HG03196 (cell line): ENCODE measurements around the gene FNBP1L.
"Not testable (repeated sequence)": the region's sequence is repeated elsewhere in the genome, so short reads cannot be mapped to it uniquely, and the experiment has no call there.

Source experiments
- ATAC-seq: cut with Tn5 transposase; IDR thresholded peaks from one replicate; pipeline ENCODE4 v1.9.1; 2021; ENCODE audit not compliant: unreplicated experiment

FNBP1L gene

GRCh38 chr1:93442741-93443140 is 5.2 kb upstream of the FNBP1L start:
- no peak for ATAC-seq

GRCh38 chr1:93443454-93443853 is 4.5 kb upstream of the FNBP1L start:
- no peak for ATAC-seq

- no peak for ATAC-seq
Measured at GRCh38 chr1:93446837-93447451, 974 bp upstream of the FNBP1L start.

- no peak for ATAC-seq
Measured at GRCh38 chr1:93448292-93448982, 519 bp downstream of the FNBP1L start.

- ATAC-seq: no peak
Measured at GRCh38 chr1:93448983-93449804, 1.3 kb downstream of the FNBP1L start.

- ATAC-seq: no peak
Measured at GRCh38 chr1:93450321-93450720, 2.4 kb downstream of the FNBP1L start.

- no peak for ATAC-seq
Measured at GRCh38 chr1:93453911-93454310, 6.0 kb downstream of the FNBP1L start.

- ATAC-seq: no peak
Measured at GRCh38 chr1:93459126-93459525, 11.2 kb downstream of the FNBP1L start.

GRCh38 chr1:93461236-93461635 is 13.3 kb downstream of the FNBP1L start:
- ATAC-seq: no peak

GRCh38 chr1:93463960-93464359 is 16.0 kb downstream of the FNBP1L start:
- ATAC-seq: no peak

- not testable (repeated sequence) for ATAC-seq
Measured at GRCh38 chr1:93465371-93466082, 17.6 kb downstream of the FNBP1L start.

GRCh38 chr1:93467606-93468005 is 19.7 kb downstream of the FNBP1L start:
- no peak for ATAC-seq

GRCh38 chr1:93468662-93469061 is 20.7 kb downstream of the FNBP1L start:
- no peak for ATAC-seq

- not testable (repeated sequence) for ATAC-seq
Measured at GRCh38 chr1:93469223-93469622, 21.3 kb downstream of the FNBP1L start.

- no peak for ATAC-seq
Measured at GRCh38 chr1:93471284-93471683, 23.4 kb downstream of the FNBP1L start.

GRCh38 chr1:93471911-93472310 is 24.0 kb downstream of the FNBP1L start:
- ATAC-seq: no peak

GRCh38 chr1:93474321-93474720 is 26.4 kb downstream of the FNBP1L start:
- ATAC-seq: no peak

- no peak for ATAC-seq
Measured at GRCh38 chr1:93475681-93476080, 27.8 kb downstream of the FNBP1L start.

- ATAC-seq: not testable (repeated sequence)
Measured at GRCh38 chr1:93479133-93479745, 31.3 kb downstream of the FNBP1L start.

GRCh38 chr1:93481899-93482298 is 34.0 kb downstream of the FNBP1L start:
- not testable (repeated sequence) for ATAC-seq

GRCh38 chr1:93483200-93483599 is 35.3 kb downstream of the FNBP1L start:
- no peak for ATAC-seq
